Liver (tissue), 3 donors: ENCODE measurements around the gene TMEM125.

Experiments
- ATF3 ChIP-seq: IDR thresholded peaks from 2 replicates; pipeline ENCODE4 v1.6.1; 2016; ENCODE audit warnings: antibody characterized with exemption
- EGR1 ChIP-seq, 2 donors: IDR thresholded peaks; 2 replicates each; pipeline ENCODE4 v1.6.1; 2016 to 2018; ENCODE audit warnings: antibody characterized with exemption in 2 of 2, low read depth in 2 of 2
- FOXA1 ChIP-seq: IDR thresholded peaks from 2 replicates; pipeline ENCODE4 v1.6.1; 2016; ENCODE audit warnings: antibody characterized with exemption
- HNF4A ChIP-seq, 2 donors: conservative IDR thresholded peaks; 2 replicates each; pipeline ENCODE4 v1.6.1; 2016; ENCODE audit warnings: antibody characterized with exemption in 2 of 2, mild to moderate bottlenecking in 2 of 2
- MAX ChIP-seq: IDR thresholded peaks from 2 replicates; pipeline ENCODE4 v1.6.1; 2016; ENCODE audit warnings: antibody characterized with exemption
- RAD21 ChIP-seq, 2 donors: IDR thresholded peaks; 2 replicates each; pipeline ENCODE4 v1.6.1; 2016; ENCODE audit warnings: antibody characterized with exemption in 2 of 2, mild to moderate bottlenecking in 2 of 2
- RXRA ChIP-seq, 2 donors: IDR thresholded peaks; 2 replicates each; pipeline ENCODE4 v1.6.1; 2017 to 2018; ENCODE audit warnings: antibody characterized with exemption in 2 of 2, mild to moderate bottlenecking in 1 of 2
- SP1 ChIP-seq: IDR thresholded peaks from 2 replicates; pipeline ENCODE4 v1.6.1; 2018; ENCODE audit warnings: antibody characterized with exemption, mild to moderate bottlenecking
- TAF1 ChIP-seq: conservative IDR thresholded peaks from 2 replicates; pipeline ENCODE4 v1.6.1; 2016; ENCODE audit warnings: antibody characterized with exemption, mild to moderate bottlenecking
- TF ChIP-seq, protein P1 (sequence below): fragments of 150-350 bp; IDR thresholded peaks from 2 replicates; pipeline ENCODE4 v1.5.1; 2017; ENCODE audit warnings: improper control_type of control experiment, low read depth, low read length; ENCODE audit not compliant: missing input control
- TF ChIP-seq, protein P2 (sequence below): IDR thresholded peaks from 2 replicates; pipeline ENCODE4 v1.6.1; 2016; ENCODE audit warnings: antibody characterized with exemption, mild to moderate bottlenecking
- TF ChIP-seq, protein P3 (sequence below): IDR thresholded peaks from 2 replicates; pipeline ENCODE4 v1.6.1; 2016; ENCODE audit warnings: antibody characterized with exemption
- donor health status: healthy.
- donor health status: healthy.

- no peak for TF ChIP-seq TAF1
- TF ChIP-seq, protein P1, sequence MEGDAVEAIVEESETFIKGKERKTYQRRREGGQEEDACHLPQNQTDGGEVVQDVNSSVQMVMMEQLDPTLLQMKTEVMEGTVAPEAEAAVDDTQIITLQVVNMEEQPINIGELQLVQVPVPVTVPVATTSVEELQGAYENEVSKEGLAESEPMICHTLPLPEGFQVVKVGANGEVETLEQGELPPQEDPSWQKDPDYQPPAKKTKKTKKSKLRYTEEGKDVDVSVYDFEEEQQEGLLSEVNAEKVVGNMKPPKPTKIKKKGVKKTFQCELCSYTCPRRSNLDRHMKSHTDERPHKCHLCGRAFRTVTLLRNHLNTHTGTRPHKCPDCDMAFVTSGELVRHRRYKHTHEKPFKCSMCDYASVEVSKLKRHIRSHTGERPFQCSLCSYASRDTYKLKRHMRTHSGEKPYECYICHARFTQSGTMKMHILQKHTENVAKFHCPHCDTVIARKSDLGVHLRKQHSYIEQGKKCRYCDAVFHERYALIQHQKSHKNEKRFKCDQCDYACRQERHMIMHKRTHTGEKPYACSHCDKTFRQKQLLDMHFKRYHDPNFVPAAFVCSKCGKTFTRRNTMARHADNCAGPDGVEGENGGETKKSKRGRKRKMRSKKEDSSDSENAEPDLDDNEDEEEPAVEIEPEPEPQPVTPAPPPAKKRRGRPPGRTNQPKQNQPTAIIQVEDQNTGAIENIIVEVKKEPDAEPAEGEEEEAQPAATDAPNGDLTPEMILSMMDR = no peak
- TF ChIP-seq RAD21 (IDR thresholded peaks at IDR 0.05) = no peak
- TF ChIP-seq, protein P2, sequence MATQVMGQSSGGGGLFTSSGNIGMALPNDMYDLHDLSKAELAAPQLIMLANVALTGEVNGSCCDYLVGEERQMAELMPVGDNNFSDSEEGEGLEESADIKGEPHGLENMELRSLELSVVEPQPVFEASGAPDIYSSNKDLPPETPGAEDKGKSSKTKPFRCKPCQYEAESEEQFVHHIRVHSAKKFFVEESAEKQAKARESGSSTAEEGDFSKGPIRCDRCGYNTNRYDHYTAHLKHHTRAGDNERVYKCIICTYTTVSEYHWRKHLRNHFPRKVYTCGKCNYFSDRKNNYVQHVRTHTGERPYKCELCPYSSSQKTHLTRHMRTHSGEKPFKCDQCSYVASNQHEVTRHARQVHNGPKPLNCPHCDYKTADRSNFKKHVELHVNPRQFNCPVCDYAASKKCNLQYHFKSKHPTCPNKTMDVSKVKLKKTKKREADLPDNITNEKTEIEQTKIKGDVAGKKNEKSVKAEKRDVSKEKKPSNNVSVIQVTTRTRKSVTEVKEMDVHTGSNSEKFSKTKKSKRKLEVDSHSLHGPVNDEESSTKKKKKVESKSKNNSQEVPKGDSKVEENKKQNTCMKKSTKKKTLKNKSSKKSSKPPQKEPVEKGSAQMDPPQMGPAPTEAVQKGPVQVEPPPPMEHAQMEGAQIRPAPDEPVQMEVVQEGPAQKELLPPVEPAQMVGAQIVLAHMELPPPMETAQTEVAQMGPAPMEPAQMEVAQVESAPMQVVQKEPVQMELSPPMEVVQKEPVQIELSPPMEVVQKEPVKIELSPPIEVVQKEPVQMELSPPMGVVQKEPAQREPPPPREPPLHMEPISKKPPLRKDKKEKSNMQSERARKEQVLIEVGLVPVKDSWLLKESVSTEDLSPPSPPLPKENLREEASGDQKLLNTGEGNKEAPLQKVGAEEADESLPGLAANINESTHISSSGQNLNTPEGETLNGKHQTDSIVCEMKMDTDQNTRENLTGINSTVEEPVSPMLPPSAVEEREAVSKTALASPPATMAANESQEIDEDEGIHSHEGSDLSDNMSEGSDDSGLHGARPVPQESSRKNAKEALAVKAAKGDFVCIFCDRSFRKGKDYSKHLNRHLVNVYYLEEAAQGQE = no peak
- no peak for TF ChIP-seq FOXA1
- TF ChIP-seq RXRA (IDR thresholded peaks at IDR 0.05) = no peak
- no peak for TF ChIP-seq EGR1 (IDR thresholded peaks at IDR 0.05; ENCODE audit: low read depth in 2 of 2)
- TF ChIP-seq MAX = no peak
- no peak for TF ChIP-seq ATF3
- TF ChIP-seq, protein P3, sequence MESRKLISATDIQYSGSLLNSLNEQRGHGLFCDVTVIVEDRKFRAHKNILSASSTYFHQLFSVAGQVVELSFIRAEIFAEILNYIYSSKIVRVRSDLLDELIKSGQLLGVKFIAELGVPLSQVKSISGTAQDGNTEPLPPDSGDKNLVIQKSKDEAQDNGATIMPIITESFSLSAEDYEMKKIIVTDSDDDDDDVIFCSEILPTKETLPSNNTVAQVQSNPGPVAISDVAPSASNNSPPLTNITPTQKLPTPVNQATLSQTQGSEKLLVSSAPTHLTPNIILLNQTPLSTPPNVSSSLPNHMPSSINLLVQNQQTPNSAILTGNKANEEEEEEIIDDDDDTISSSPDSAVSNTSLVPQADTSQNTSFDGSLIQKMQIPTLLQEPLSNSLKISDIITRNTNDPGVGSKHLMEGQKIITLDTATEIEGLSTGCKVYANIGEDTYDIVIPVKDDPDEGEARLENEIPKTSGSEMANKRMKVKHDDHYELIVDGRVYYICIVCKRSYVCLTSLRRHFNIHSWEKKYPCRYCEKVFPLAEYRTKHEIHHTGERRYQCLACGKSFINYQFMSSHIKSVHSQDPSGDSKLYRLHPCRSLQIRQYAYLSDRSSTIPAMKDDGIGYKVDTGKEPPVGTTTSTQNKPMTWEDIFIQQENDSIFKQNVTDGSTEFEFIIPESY = no peak
- TF ChIP-seq HNF4A (conservative IDR thresholded peaks at IDR 0.05) = no peak
- TF ChIP-seq SP1 = no peak
Measured at GRCh38 chr1:43294761-43295160, 25.0 kb downstream of the TMEM125 start.
